Measurements from ENCODE around the gene RCOR1.

GRCh38 chr14:102655137-102655536 lies 62.7 kb downstream of the RCOR1 start:
- TF ChIP-seq EZH2 (IDR thresholded peaks at IDR 0.05; ENCODE audit: borderline replicate concordance, low read length) (no peak), CTCF (IDR thresholded peaks at IDR 0.05; ENCODE audit: low read length) (no peak)

Measured in OCI-LY1 (cell line).